ENCODE data around the gene SYTL2.

GRCh38 chr11:85698195-85698594 is 112.7 kb downstream of the SYTL2 start:
- TF ChIP-seq CTCF (conservative IDR thresholded peaks at IDR 0.05; ENCODE audit: low read depth, low read length) (no peak), EZH2 (IDR thresholded peaks at IDR 0.05; ENCODE audit: borderline replicate concordance, low read depth, low read length, poor library complexity, severe bottlenecking) (no peak)
